HG03457 (cell line): ENCODE data around the gene ADNP.
"Not testable (repeated sequence)": the region's sequence is repeated elsewhere in the genome, so short reads cannot be mapped to it uniquely, and the experiment has no call there.

Source experiments
- ATAC-seq: cut with Tn5 transposase; IDR thresholded peaks from one replicate; pipeline ENCODE4 v1.9.1; 2021; ENCODE audit warnings: moderate number of reproducible peaks; ENCODE audit not compliant: unreplicated experiment

The ADNP gene

GRCh38 chr20:50931306-50932015 lies at the start of gene ADNP:
Gene ADNP (minus strand): TSS chr20:50931437. CDS start chr20:50903996, 27,441 bp downstream.
- ATAC-seq: peak; percentile 43

- no peak for ATAC-seq
Measured at GRCh38 chr20:50980071-50980681, 48.9 kb upstream of the ADNP start.

GRCh38 chr20:50978533-50978932 lies 47.3 kb upstream of the ADNP start:
- not testable (repeated sequence) for ATAC-seq

- ATAC-seq: no peak
Measured at GRCh38 chr20:50977066-50978021, 46.1 kb upstream of the ADNP start.

- ATAC-seq: no peak
Measured at GRCh38 chr20:50975701-50976330, 44.6 kb upstream of the ADNP start.

GRCh38 chr20:50969912-50970311 lies 38.7 kb upstream of the ADNP start:
- no peak for ATAC-seq

- ATAC-seq: no peak
Measured at GRCh38 chr20:50969435-50969834, 38.2 kb upstream of the ADNP start.

GRCh38 chr20:50968289-50968688 lies 37.1 kb upstream of the ADNP start:
- ATAC-seq: no peak

- ATAC-seq: no peak
Measured at GRCh38 chr20:50967586-50967985, 36.3 kb upstream of the ADNP start.

- no peak for ATAC-seq
Measured at GRCh38 chr20:50959543-50960126, 28.4 kb upstream of the ADNP start.

GRCh38 chr20:50958615-50959542 lies 27.6 kb upstream of the ADNP start, which contains the start of gene MOCS3:
Gene MOCS3 (plus strand): TSS chr20:50958818. CDS start chr20:50958843, 25 bp downstream.
- ATAC-seq: peak; percentile 61

- peak; percentile 68 for ATAC-seq
Measured at GRCh38 chr20:50957798-50958614, 26.8 kb upstream of the ADNP start, which contains the start of gene DPM1. Gene DPM1 (minus strand): TSS chr20:50958532. CDS start chr20:50958523, 9 bp downstream.

GRCh38 chr20:50957276-50957675 lies 26.0 kb upstream of the ADNP start:
- ATAC-seq: no peak

GRCh38 chr20:50953821-50954220 lies 22.6 kb upstream of the ADNP start:
- ATAC-seq: no peak

- no peak for ATAC-seq
Measured at GRCh38 chr20:50953196-50953595, 22.0 kb upstream of the ADNP start.

- ATAC-seq: no peak
Measured at GRCh38 chr20:50948132-50948785, 17.0 kb upstream of the ADNP start.

GRCh38 chr20:50943069-50943468 lies 11.8 kb upstream of the ADNP start:
- no peak for ATAC-seq

GRCh38 chr20:50933589-50933988 lies 2.4 kb upstream of the ADNP start:
- ATAC-seq: no peak
